HG03159 (cell line): ENCODE measurements around the gene HSD17B11.
"Not testable (repeated sequence)": the region's sequence is repeated elsewhere in the genome, so short reads cannot be mapped to it uniquely, and the experiment has no call there.

Source experiments
- ATAC-seq: cut with Tn5 transposase; IDR thresholded peaks from one replicate; pipeline ENCODE4 v1.9.1; 2021; ENCODE audit warnings: mild to moderate bottlenecking, moderate library complexity; ENCODE audit not compliant: unreplicated experiment

Gene HSD17B11

DNA sequence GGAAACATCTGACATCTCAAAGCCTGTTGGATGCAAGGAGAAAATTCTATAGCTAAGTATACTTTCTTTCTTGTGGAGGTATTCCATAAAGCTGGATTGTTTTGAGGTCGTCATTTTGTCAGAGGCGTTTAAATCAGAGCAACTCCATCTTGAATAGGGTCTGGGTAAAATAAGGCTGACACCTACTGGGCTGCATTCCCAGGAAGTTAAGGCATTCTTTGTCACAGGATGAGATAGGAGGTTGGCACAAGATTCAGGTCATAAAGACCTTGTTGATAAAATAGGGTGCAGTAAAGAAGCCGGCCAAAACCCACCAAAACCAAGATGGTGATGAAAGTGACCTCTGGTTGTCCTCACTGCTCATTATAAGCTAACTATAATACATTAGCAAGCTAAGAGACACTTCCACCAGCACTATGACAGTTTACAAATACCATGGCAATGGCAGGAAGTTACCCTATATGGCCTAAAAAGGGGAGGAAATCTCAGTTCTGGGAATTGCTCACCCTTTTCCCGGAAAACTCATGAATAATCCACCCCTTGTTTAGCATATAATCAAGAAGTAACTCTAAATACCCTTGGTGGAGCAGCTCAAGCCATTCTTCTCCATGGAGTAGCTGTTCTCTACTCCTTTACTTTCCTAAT is 80.2 kb downstream of the HSD17B11 start:
- no peak for ATAC-seq

DNA sequence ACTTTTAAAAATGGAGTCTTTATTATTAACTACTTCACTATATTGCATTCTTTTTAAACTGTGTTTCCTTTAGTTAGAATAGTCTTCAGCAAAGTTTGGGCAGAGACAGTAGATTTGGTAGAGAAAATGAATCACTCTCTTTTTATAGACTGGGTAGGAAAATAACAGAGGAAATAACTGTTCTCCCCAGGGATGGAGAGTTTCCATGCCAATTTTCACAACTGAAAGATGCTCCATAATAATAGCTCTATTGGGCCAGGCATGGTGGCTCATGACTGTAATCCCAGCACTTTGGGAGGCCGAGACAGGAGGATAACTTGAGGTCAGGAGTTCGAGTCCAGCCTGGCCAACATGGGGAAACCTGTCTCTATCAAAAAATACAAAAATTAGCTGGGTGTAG is 81.4 kb downstream of the HSD17B11 start:
- ATAC-seq: no peak

DNA sequence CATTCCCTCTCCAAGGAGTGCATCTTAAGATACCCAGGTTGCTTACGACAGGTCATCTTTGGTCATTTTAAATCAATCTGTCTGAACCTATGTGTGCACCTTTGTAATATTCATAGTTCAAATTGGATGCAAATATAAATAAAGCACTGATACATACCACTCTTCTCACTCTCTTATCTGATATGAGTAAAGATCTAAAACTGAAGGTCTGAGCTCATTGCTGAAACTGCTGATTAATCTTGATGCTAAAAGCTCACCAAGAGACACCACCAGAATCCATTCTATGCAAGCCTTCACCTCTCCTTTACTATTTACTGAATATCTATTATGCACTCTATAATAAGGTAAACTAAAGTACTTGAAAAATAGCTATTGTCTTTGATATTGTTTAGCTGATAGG is 84.9 kb downstream of the HSD17B11 start:
- no peak for ATAC-seq

DNA sequence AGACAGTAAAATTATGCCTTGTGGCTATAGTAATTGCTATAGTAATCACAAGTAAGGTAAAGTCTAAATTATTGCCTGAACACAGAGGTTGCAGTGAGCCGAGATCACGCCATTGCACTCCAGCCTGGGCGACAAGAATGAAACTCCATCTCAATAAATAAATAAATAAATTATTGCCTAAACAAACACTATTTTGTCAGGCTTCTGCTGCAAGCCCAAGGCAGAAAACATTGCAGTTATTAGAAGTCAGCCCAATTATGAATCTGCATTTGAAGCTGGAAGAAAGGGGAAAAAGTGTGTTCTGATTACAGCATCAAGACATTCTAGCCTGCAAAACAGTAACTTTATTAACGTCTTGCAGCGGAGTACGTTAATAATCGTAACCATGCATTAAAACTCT is 85.4 kb downstream of the HSD17B11 start:
- ATAC-seq: no peak

DNA sequence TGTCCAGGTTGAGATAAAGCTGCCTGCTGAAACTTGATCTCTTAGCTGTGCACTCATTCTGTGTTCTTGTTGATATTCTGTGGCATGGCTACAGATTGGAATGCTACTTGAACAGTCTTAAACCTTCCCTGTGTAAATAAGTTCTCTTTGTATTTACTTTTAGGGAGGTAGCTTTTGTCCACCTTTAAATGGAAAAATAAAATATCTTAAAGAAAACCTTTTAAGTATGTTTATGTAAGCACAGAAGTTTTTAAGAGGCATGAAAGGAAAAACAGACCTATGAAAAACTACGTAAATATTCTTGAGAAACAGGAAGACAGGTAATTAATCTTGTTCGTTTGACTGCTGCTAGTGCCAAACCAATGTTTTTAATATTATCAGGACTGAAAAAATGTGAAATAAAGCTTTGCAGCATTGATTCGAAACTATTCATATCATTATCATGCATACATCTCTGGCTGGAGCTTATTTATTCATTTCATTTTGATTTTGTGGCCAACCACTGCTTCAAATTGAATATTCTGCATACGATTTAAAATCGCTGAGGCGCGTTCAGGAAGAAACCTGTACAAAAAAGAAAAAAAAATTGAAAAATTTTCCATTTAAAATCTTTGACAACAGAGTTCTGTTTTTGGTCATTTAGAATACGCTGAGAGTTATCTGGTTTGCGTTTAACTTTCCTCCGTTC is 86.1 kb downstream of the HSD17B11 start:
- no peak for ATAC-seq

DNA sequence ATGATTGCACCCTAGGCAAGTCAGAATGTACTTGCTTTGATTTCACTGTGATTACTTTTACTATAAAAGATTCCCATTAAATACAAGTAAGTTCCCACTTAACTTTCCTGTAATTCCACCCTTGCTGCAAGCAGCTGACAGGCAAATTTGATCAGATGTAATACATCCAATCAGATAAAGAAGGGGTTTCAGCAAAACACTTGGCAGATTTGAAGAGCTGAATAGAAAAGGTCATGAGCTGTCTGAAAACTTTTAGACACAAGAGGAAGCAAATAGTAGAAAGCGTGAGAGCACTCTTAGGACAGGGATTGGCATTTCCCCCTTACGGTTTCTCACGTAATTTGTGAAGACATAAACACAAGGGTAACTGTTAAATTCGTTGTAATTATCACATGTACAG is 91.1 kb downstream of the HSD17B11 start:
- ATAC-seq: no peak

DNA sequence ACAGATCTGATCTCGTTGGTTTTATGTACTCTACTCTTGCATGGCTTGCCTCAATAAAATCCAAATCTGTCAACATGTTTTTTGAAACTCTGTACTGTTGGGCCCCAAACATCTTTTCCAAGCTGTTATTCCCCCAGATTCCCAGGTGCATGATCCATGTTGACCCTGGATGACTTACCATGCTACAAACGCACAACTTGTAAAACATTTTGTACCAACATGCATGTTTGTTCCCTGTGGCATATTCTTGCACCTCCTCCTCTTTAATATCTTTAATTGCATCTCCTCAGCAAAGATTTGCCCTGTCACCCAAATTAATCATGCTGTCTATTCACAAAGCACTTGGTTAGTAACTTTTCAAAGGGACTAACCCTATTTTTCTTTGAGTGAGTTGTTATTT is 92.6 kb downstream of the HSD17B11 start:
- ATAC-seq: no peak

DNA sequence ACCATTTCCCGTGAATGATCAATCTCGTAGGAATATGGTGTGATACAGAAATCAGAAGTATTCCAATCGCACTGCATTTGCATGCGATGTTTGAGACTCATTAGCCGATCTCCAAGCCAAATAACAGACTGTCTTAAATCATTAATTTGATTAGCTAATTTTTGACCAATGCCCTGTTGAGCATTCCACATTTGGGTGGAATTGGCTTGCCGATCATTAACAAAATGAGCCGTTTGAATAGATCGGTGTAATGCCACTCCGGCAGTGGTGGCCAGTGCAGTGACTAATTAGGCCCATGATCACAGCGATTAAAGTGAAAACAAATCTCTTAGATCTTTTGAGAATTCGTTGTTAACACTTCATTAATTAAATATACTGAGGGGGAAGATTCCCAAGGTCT is 96.1 kb downstream of the HSD17B11 start:
- not testable (repeated sequence) for ATAC-seq

DNA sequence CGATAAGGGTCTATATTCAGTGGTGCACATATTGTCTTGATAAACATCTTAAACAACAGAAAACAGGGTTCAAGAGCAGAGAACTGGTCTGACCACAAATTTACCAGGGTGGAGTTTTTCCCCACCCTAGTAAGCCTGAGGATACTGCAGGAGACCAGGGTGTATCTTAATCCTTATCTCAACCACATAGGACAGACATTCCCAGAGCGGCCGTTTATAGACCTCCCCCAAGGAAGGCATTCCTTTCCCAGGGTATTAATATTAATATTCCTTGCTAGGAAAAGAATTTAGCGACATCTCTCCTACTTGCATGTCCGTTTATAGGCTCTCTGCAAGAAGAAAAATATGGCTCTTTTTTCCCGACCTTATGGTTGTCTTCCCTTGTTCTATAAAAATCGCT is 97.1 kb downstream of the HSD17B11 start:
- not testable (repeated sequence) for ATAC-seq

DNA sequence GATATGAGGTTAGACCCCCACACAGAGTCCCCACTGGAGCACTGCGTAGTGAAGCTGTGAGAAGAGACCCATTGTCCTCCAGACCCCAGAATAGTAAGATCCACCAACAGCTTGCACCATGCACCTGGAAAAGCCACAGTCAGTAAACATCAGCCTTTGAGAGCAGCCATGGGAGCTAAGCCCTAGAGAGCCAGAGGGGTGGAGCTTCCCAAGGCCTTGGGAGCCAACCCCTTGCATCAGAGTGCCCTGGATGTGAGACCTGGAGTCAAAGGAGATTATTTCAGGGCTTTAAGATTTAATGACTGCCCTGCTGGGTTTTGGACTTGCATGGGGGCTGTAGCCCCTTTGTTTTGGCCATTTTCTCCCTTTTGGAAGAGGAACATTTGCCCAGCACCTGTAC is 104.0 kb downstream of the HSD17B11 start:
- no peak for ATAC-seq
